Lung (tissue), 12 donors: ENCODE data around the gene TMEM79. TPM values are rescaled to one million over a fixed set of nuclear protein-coding genes. Genes with fewer than 3 reads are reported as not detected.

Source experiments
- ATAC-seq: fragments of 200-7000 bp; cut with Tn5 transposase; one replicate; pipeline ENCODE4 v1.9.1; 2020; ENCODE audit warnings: moderate number of reproducible peaks; ENCODE audit not compliant: insufficient read depth, low FRiP score
- DNase-seq, 3 donors: peaks; one replicate each; pipeline ENCODE4 v3.0.0-alpha.2; 2013 to 2017
- H3K27ac ChIP-seq, 2 donors: one replicate each; pipeline ENCODE4 v1.5.1; 2013; ENCODE audit warnings: mild to moderate bottlenecking in 2 of 2, moderate library complexity in 2 of 2, control low read depth in 1 of 2, inconsistent platforms in 1 of 2, low read depth in 1 of 2, low read length in 1 of 2
- H3K27me3 ChIP-seq, 3 donors: one replicate each; pipeline ENCODE4 v1.5.1; 2013; ENCODE audit warnings: low read length in 2 of 3; ENCODE audit not compliant: control insufficient read depth in 3 of 3, insufficient read depth in 3 of 3
- H3K36me3 ChIP-seq, 4 donors: one replicate each; pipeline ENCODE4 v1.5.1; 2013; ENCODE audit warnings: low read length in 4 of 4, mild to moderate bottlenecking in 1 of 4, moderate library complexity in 1 of 4; ENCODE audit not compliant: control insufficient read depth in 4 of 4, insufficient read depth in 4 of 4
- H3K4me1 ChIP-seq, 5 donors: one replicate each; pipeline ENCODE4 v1.5.1; 2013; ENCODE audit warnings: low read length in 5 of 5, mild to moderate bottlenecking in 2 of 5, moderate library complexity in 1 of 5; ENCODE audit not compliant: control insufficient read depth in 5 of 5, insufficient read depth in 5 of 5
- H3K4me3 ChIP-seq: one replicate; pipeline ENCODE4 v1.5.1; 2013; ENCODE audit warnings: mild to moderate bottlenecking, control low read depth, moderate library complexity
- H3K9ac ChIP-seq, 2 donors: one replicate each; pipeline ENCODE4 v1.5.1; 2013; ENCODE audit warnings: low read length in 2 of 2, control low read depth in 1 of 2; ENCODE audit not compliant: insufficient read depth in 1 of 2
- H3K9me3 ChIP-seq, 4 donors: one replicate each; pipeline ENCODE4 v1.5.1; 2013; ENCODE audit warnings: low read length in 3 of 4, mild to moderate bottlenecking in 1 of 4, moderate library complexity in 1 of 4; ENCODE audit not compliant: control insufficient read depth in 4 of 4, insufficient read depth in 3 of 4
- CTCF ChIP-seq: IDR thresholded peaks from 2 replicates; pipeline ENCODE4 v1.5.1; 2012; ENCODE audit warnings: mild to moderate bottlenecking; ENCODE audit errors: control extremely low read depth, extremely low read depth
- WGBS, 2 donors: extraction: QIAGEN DNeasy Blood & Tissue Kit; methylation state at CpG; one replicate each; pipeline ENCODE4 v1.1.7; 2013; 5-methylcytosine and 5-hydroxymethylcytosine counted together
- polyA plus RNA-seq, 2 donors: library from polyadenylated mRNA; stranded (reverse); fragments of 200-250 nt; gene quantifications; one replicate each; pipeline ENCODE4 v1.2.1, GENCODE V29; 2013
- total RNA-seq, 2 donors: library from RNA; depleted of rRNA in 1 of 2; stranded (reverse); fragments of >200 nt in 1 of 2; gene quantifications; one replicate each; pipeline ENCODE4 v1.2.1, GENCODE V29; 2014 to 2021
- donor health status: control.
- donor health status: control.
- donor health status: Bipolar disorder and iron deficiency.
- donor health status: healthy.
- donor health status: DM: yes; HTN: yes; CAD: no.

Gene TMEM79
- total and polyA plus RNA-seq, 4 donors, result 2.5 to 4.7 (median 4.6) TPM

- TF ChIP-seq CTCF, result no peak
- ATAC-seq (no peak), DNase-seq (no peak)
- Histone ChIP-seq H3K9ac (no peak overlapping the region), H3K36me3 (peaks cover 7 to 27% (median 27%) of the 10 kb centered on the region in 4 donors), H3K4me3 (no peak overlapping the region), H3K27me3 (no peaks in the 10 kb centered on the region), H3K9me3 (peaks cover 0 to 3% (median 0%) of the 10 kb centered on the region in 4 donors), H3K27ac (no peak overlapping the region), H3K4me1 (peaks cover 0 to 22% (median 9%) of the 10 kb centered on the region in 5 donors)
- 95 to 97% methylated on average over 3 of the region's 3 CpGs for WGBS, 2 donors
Observed at GRCh38 chr1:156279837-156280236, 4.3 kb upstream of the TMEM79 start.

- H3K9ac ChIP-seq, result peak overlapping the region; percentile 64 to 89
- ATAC-seq, result no peak
- H3K4me3 ChIP-seq, result peak overlapping the region; percentile 97
- WGBS, 2 donors, result 34 to 45% methylated on average over 8 of the region's 8 CpGs
- H3K9me3 ChIP-seq, result peaks cover 0 to 3% (median 0%) of the 10 kb centered on the region in 4 donors
- H3K4me1 ChIP-seq, result peaks cover 0 to 22% (median 9%) of the 10 kb centered on the region in 5 donors
- no peaks in the 10 kb centered on the region for H3K27me3 ChIP-seq
- no peak for DNase-seq
- H3K27ac ChIP-seq, result peak overlapping the region in 1 of 2 donors; percentile 95
- no peak for TF ChIP-seq CTCF
- peaks cover 4 to 26% (median 18%) of the 10 kb centered on the region in 4 donors for H3K36me3 ChIP-seq
Observed at GRCh38 chr1:156281281-156281680, 2.8 kb upstream of the TMEM79 start.

- 9 to 11% methylated on average over 22 of the region's 22 CpGs for WGBS, 2 donors
- H3K4me3 ChIP-seq, result peak overlapping the region; percentile 97
- H3K27me3 ChIP-seq, result no peaks in the 10 kb centered on the region
- TF ChIP-seq CTCF, result no peak
- H3K9ac ChIP-seq, result peak overlapping the region; percentile 64 to 89
- DNase-seq (peak in 1 of 3 donors; percentile 38), ATAC-seq (no peak)
- peaks cover under 1 to 25% (median 16%) of the 10 kb centered on the region in 4 donors for H3K36me3 ChIP-seq
- peak overlapping the region; percentile 95 to 97 for H3K27ac ChIP-seq
- peaks cover 0 to 22% (median 9%) of the 10 kb centered on the region in 5 donors for H3K4me1 ChIP-seq
- peaks cover 0 to 2% (median 0%) of the 10 kb centered on the region in 4 donors for H3K9me3 ChIP-seq
Observed at GRCh38 chr1:156281693-156282478, 2.2 kb upstream of the TMEM79 start.
